Nephron progenitor cell (in vitro differentiated cells): ENCODE measurements around the gene CREBBP.
"Not testable (repeated sequence)": the region's sequence is repeated elsewhere in the genome, so short reads cannot be mapped to it uniquely, and the experiment has no call there.

Experiments used
- DNase-seq: peaks from one replicate; pipeline ENCODE4 v3.0.0; 2021
- H3K27ac Mint-ChIP-seq: 2 replicates; pipeline ENCODE4 v1.8.0; 2021; ENCODE audit warnings: mild to moderate bottlenecking, moderate library complexity, mixed read lengths
- H3K27me3 Mint-ChIP-seq: 2 replicates; pipeline ENCODE4 v1.8.0; 2021; ENCODE audit warnings: mild to moderate bottlenecking, low read depth, mixed read lengths; ENCODE audit not compliant: poor library complexity
- H3K36me3 Mint-ChIP-seq: 2 replicates; pipeline ENCODE4 v1.8.0; 2021; ENCODE audit warnings: low read depth, mixed read lengths
- H3K4me1 Mint-ChIP-seq: 2 replicates; pipeline ENCODE4 v1.8.0; 2021; ENCODE audit warnings: mixed read lengths
- H3K4me3 Mint-ChIP-seq: 2 replicates; pipeline ENCODE4 v1.8.0; 2021; ENCODE audit warnings: mild to moderate bottlenecking, moderate library complexity, mixed read lengths
- H3K9me3 Mint-ChIP-seq: 2 replicates; pipeline ENCODE4 v1.8.0; 2021; ENCODE audit warnings: mild to moderate bottlenecking, moderate library complexity, mixed read lengths
- TF ChIP-seq, protein P1 (sequence below): fragments of 200-600 bp; sonication (generic); IDR thresholded peaks from 2 replicates; pipeline ENCODE4 v1.5.0; 2021; ENCODE audit warnings: antibody characterized with exemption

Gene CREBBP

DNA sequence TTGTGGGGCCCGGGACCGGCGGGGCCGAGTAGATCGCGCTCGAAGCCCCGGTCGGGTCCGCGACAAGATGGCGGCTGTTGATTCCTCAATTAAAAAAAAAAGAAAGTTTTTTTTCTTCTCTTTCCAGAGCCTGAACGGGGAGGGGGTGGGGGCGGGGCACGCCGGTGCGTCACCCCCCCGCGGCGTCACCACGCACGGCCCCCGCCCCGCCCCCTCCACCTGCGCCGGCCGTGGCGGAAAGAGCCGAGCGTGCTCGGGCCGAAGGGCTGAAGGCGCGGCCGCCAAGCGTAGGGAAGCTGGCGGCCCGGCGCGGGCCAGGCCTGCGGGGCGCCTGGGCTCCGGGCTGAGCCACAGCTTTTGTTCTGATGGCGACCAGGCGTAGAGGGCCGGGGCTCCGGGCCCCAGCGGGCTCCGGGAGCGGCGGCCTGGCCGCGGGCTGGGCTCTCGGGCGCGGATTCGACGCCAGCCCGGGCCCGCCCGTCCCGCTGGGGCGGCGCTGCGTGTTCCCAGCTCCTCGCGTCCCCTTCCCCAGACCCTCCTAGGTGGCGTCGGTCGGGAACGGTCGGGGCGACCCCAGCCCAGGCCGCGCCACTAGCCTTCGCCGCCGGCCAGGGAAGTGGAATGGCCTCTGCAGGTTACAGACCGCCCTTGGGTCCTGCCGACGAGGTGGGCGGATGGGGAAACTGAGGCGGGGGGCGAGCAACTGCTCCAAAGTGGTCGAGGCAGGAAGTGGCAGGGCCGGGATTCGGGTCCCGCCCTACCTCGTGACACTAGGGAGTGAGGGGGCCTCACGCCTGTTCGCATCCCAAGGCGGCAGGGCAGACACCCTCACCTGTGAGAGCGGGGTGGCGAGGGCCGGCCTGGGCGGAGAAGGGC lies at the start of gene CREBBP:
TSS of gene CREBBP (minus strand) at position 91 of the 876 bp plus-strand sequence. CDS start 797 bp downstream, outside the sequence.
- TF ChIP-seq, protein P1, sequence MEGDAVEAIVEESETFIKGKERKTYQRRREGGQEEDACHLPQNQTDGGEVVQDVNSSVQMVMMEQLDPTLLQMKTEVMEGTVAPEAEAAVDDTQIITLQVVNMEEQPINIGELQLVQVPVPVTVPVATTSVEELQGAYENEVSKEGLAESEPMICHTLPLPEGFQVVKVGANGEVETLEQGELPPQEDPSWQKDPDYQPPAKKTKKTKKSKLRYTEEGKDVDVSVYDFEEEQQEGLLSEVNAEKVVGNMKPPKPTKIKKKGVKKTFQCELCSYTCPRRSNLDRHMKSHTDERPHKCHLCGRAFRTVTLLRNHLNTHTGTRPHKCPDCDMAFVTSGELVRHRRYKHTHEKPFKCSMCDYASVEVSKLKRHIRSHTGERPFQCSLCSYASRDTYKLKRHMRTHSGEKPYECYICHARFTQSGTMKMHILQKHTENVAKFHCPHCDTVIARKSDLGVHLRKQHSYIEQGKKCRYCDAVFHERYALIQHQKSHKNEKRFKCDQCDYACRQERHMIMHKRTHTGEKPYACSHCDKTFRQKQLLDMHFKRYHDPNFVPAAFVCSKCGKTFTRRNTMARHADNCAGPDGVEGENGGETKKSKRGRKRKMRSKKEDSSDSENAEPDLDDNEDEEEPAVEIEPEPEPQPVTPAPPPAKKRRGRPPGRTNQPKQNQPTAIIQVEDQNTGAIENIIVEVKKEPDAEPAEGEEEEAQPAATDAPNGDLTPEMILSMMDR: no peak
- Mint-ChIP-seq H3K36me3 (peaks cover 28% of the 10 kb centered on the region), H3K27ac (no peak within 1 kb of the TSS), H3K4me1 (peaks cover 46% of the 10 kb centered on the region), H3K4me3 (peak within 1 kb of the TSS; percentile 98), H3K27me3 (peaks cover 10% of the 10 kb centered on the region), H3K9me3 (peaks cover under 1% of the 10 kb centered on the region)
- DNase-seq: peak; percentile 91

DNA sequence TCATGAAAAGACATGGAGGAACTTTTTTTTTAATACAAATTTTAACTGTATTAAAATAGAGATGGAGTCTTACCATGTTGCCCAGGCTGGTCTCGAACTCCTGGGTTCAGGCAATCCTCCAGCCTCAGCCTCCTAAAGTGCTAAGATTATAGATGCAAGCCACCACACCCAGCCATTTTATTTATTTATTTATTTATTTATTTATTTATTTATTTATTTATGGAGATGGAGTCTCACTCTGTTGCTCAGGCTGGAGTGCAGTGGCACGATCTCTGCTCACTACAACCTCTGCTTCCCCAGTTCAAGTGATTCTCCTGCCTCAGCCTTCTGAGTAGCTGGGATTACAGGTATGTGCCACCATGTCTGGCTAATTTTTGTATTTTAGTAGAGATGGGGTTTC lies 46.6 kb upstream of the CREBBP start:
- peaks cover 12% of the 10 kb centered on the region for H3K27me3 Mint-ChIP-seq
- H3K9me3 Mint-ChIP-seq, H3K4me1 Mint-ChIP-seq, DNase-seq, H3K36me3 Mint-ChIP-seq, H3K4me3 Mint-ChIP-seq, H3K27ac Mint-ChIP-seq: not testable (repeated sequence)

DNA sequence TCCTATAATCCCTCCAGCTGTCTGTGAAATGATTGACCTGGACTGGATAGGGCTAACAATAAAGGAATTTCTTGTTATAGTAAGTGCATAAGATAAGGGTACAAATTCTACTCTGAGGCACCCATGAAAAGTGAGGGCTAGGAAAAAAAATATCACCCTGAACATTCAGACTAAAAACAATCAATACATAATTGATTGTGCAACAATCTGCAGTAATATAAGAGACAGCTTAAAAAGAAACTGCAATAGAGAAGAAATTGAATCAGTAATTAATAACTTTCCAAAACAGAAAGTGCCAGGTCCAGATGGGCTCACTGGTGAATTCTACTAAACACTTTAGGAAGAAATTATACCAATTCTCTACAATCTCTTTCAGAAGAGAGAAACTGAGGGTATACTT lies 44.2 kb upstream of the CREBBP start:
- no peak for DNase-seq
- Mint-ChIP-seq H3K4me1 (no peaks in the 10 kb centered on the region), H3K4me3 (no peak overlapping the region), H3K27ac (no peak overlapping the region), H3K9me3 (peaks cover 12% of the 10 kb centered on the region), H3K27me3 (peaks cover 8% of the 10 kb centered on the region), H3K36me3 (no peaks in the 10 kb centered on the region)
- TF ChIP-seq, protein P1: no peak

DNA sequence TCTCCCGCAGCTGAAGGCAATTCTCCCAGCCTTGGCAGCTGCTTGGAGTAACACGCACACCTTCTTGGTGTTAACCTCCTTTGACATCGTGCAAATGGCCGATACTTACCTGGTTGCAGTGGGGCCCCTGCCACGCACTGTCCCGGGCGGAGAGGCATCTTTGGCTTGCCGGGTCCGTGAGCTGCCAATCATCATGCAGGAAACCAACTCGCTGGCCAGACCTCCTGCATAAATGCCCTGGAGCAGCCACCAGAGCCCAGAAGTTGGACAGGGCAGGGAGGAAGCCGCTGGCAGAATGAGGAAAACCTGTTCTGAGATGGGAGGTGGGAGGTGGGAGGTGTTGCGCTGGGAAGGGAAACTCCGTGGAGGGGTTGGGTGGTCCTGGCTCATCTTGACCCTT lies 41.7 kb upstream of the CREBBP start:
- peaks cover 8% of the 10 kb centered on the region for H3K27me3 Mint-ChIP-seq
- no peak overlapping the region for H3K4me3 Mint-ChIP-seq
- H3K4me1 Mint-ChIP-seq: no peaks in the 10 kb centered on the region
- H3K27ac Mint-ChIP-seq: no peak overlapping the region
- H3K36me3 Mint-ChIP-seq: peaks cover 10% of the 10 kb centered on the region
- TF ChIP-seq, protein P1: no peak
- no peak for DNase-seq
- peaks cover 35% of the 10 kb centered on the region for H3K9me3 Mint-ChIP-seq

DNA sequence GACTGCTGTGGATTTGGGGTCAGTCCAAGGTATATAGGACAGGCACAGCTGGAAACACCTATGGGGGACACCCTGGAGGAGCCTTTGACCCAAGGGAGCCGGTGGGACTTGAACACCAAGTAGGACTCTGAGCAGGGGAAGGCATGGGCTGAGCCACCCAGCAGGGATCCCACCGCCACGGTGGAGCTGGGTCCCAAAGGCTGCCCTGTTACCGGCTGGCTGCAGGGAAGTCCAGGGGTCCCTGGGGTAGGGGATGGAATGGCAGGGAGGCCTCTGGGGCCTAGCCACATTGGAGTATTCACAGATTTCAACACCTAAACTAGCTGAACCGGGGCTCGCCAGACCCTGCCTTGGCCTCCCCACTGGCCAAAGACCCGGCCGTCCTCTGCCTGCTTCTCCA lies 39.7 kb upstream of the CREBBP start:
- no peak for DNase-seq
- Mint-ChIP-seq H3K27me3 (peaks cover 14% of the 10 kb centered on the region), H3K4me1 (peaks cover 4% of the 10 kb centered on the region), H3K9me3 (peaks cover 41% of the 10 kb centered on the region), H3K4me3 (no peak overlapping the region), H3K27ac (no peak overlapping the region), H3K36me3 (peaks cover 10% of the 10 kb centered on the region)
- TF ChIP-seq, protein P1: no peak

DNA sequence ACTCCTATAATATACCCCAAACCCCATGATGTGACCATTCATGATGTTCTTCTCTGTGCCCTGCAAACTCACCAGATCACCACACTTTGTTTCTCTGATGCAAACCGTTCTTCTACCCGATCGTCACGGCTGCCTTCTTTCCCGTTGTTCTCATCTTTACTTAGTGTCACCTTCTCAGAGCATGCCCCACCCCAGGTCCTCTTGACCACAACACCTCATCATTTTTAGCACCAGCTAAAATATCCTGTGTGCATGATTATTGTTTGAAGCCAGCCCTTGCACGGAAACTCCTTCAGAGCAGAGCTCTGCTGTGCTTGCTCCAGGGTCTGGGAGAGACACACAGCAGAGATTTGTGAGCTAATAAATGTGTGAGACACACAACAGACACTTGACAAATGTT lies 38.9 kb upstream of the CREBBP start:
- DNase-seq: no peak
- H3K36me3 Mint-ChIP-seq: peaks cover 10% of the 10 kb centered on the region

More for the DNA sequence above, 38.9 kb upstream of the CREBBP start:
- Mint-ChIP-seq H3K27ac (no peak overlapping the region), H3K4me3 (no peak overlapping the region), H3K9me3 (peaks cover 41% of the 10 kb centered on the region), H3K4me1 (peaks cover 10% of the 10 kb centered on the region), H3K27me3 (peaks cover 14% of the 10 kb centered on the region)
- TF ChIP-seq, protein P1: no peak
